Heart left ventricle (tissue), 16 donors: ENCODE results near the gene HGS. TPM values are rescaled to one million over a fixed set of nuclear protein-coding genes. Genes with fewer than 3 reads are reported as not detected.

Source experiments
- ATAC-seq, 4 donors: fragments of 200-7000 bp; cut with Tn5 transposase; one replicate each; pipeline ENCODE4 v1.9.1; 2020 to 2022; ENCODE audit warnings: moderate library complexity in 4 of 4, mild to moderate bottlenecking in 3 of 4, moderate number of reproducible peaks in 1 of 4
- DNase-seq, 5 donors: peaks; one replicate each; pipeline ENCODE4 v3.0.0-alpha.2; 2020
- H3K27ac ChIP-seq, 12 donors: fragments of 200-600 bp; sonication (generic) in 4 of 12; one replicate each; pipeline versions ENCODE4 v1.5.0 to v1.8.0; 2016 to 2022; ENCODE audit warnings: mild to moderate bottlenecking in 2 of 12
- H3K27me3 ChIP-seq, 9 donors: fragments of 200-600 bp; sonication (generic) in 2 of 9; one replicate each; pipeline versions ENCODE4 v1.5.1 to v1.8.0; 2016 to 2022; ENCODE audit warnings: mild to moderate bottlenecking in 3 of 9
- H3K36me3 ChIP-seq, 9 donors: fragments of 200-600 bp; sonication (generic) in 2 of 9; one replicate each; pipeline versions ENCODE4 v1.5.0 to v1.8.0; 2018 to 2022; ENCODE audit warnings: mild to moderate bottlenecking in 2 of 9
- H3K4me1 ChIP-seq, 12 donors: fragments of 200-600 bp; sonication (generic) in 4 of 12; one replicate each; pipeline versions ENCODE4 v1.5.0 to v1.8.0; 2016 to 2022; ENCODE audit warnings: mild to moderate bottlenecking in 3 of 12
- H3K4me3 ChIP-seq, 12 donors: fragments of 200-600 bp; sonication (generic) in 4 of 12; one replicate each; pipeline versions ENCODE4 v1.5.0 to v1.8.0; 2017 to 2022; ENCODE audit warnings: mild to moderate bottlenecking in 9 of 12, moderate library complexity in 4 of 12
- H3K9me3 ChIP-seq, 12 donors: fragments of 200-600 bp; sonication (generic) in 4 of 12; one replicate each; pipeline versions ENCODE4 v1.5.0 to v1.8.0; 2016 to 2022; ENCODE audit warnings: mild to moderate bottlenecking in 1 of 12
- CTCF ChIP-seq, 12 donors: fragments of 200-600 bp; sonication (generic) in 4 of 12; IDR thresholded peaks; one replicate each; pipeline versions ENCODE4 v1.5.0 to v1.8.0; 2018 to 2022; ENCODE audit warnings: antibody characterized with exemption in 12 of 12, mild to moderate bottlenecking in 5 of 12
- POLR2A ChIP-seq, 2 donors: fragments of 450-650 bp; IDR thresholded peaks; one replicate each; pipeline ENCODE4 v1.6.1; 2017; ENCODE audit warnings: antibody characterized with exemption in 2 of 2, mild to moderate bottlenecking in 2 of 2, moderate library complexity in 2 of 2
- WGBS, 4 donors: extraction: QIAGEN DNeasy Blood & Tissue Kit in 2 of 4; methylation state at CpG; one replicate each; pipeline versions ENCODE4 v1.1.5 to v1.1.7; 2013 to 2018; 5-methylcytosine and 5-hydroxymethylcytosine counted together
- intact Hi-C, 10 donors: fragments of 100-400 bp; cut with DNase I; formaldehyde crosslinking; loops; one replicate each; pipeline versions ENCODE4 v1.11.1 to v1.14.2; 2022
- polyA plus RNA-seq, 2 donors: library from polyadenylated mRNA; stranded (reverse); fragments of 200-250 nt; gene quantifications; one replicate each; pipeline ENCODE4 v1.2.3, GENCODE V29; 2013
- total RNA-seq, 9 donors: library from RNA; depleted of rRNA in 2 of 9; stranded (reverse); fragments of >200 nt in 2 of 9; fragmentation: NEBNext Ultra II Directional in 3 of 9; extraction: Animal tissue kit (Norgen Biotek cat#: 25700) in 3 of 9; gene quantifications; one replicate each; pipeline versions ENCODE4 v1.1.0 to v1.2.4, GENCODE V29; 2016 to 2023
- donor health status: ischemic (EF 13 %, LVEDD 7.1; RV severe dilation, severe dysfunction).
- donor health status: healthy with polysubstance abuse.
- donor health status: DM: no; HTN: yes; CAD: no.
- donor health status: DM: no; HTN: no; CAD: no.
- donor health status: ischemic (EF 25% LVEDD 6.9; RV normal size, moderate dysfunction).
- donor health status: ischemic (EF 25% LVEDD 5.7; RV mildly dilated, moderate dysfunction).
- donor health status: healthy.
- donor health status: DM: yes; HTN: yes; CAD: no.
- donor health status: ischemic (EF 35%, LVEDD 5.7; RV mildly dilated, moderate dysfunction).
- donor health status: nonischemic (EF 11% LVEDD 7.7; RV severe dilation, severe dysfunction).
- donor health status: DM: yes; HTN: yes; CAD: no.
- donor health status: PGD.
- donor health status: ischemic (EF 29% LVEDD 5.4; RV normal size, mild dysfunction).
- donor health status: nonischemic (EF 23%, LVEDD 6.1; RV moderate dilation, normal function).

Gene HGS
- total and polyA plus RNA-seq, 11 donors = 37.4 to 90.8 (median 44.7) TPM

GRCh38 chr17:81705518-81706231 is 21.9 kb downstream of the HGS start:
- 89 to 93% (median 91%) methylated on average over 29 to 30 of the region's 30 CpGs for WGBS, 4 donors
- H3K4me1 ChIP-seq = peaks cover 0 to 40% (median 32%) of the 10 kb centered on the region in 12 donors
- no peak for ATAC-seq
- H3K9me3 ChIP-seq = no peaks in the 10 kb centered on the region
- DNase-seq = no peak
- no peak overlapping the region for H3K27ac ChIP-seq
- no peak for TF ChIP-seq CTCF (IDR thresholded peaks at IDR 0.05)
- no peak for TF ChIP-seq POLR2A (IDR thresholded peaks at IDR 0.05)
- H3K4me3 ChIP-seq = no peak overlapping the region
- H3K27me3 ChIP-seq = no peaks in the 10 kb centered on the region
- H3K36me3 ChIP-seq = peaks cover 0 to 57% (median 47%) of the 10 kb centered on the region in 9 donors
- intact Hi-C loops = no loop called here

- WGBS, 4 donors = 89 to 95% (median 93%) methylated on average over 16 to 17 of the region's 17 CpGs
- H3K9me3 ChIP-seq = no peaks in the 10 kb centered on the region
- TF ChIP-seq CTCF (IDR thresholded peaks at IDR 0.05) (no peak), POLR2A (IDR thresholded peaks at IDR 0.05) (no peak)
- ATAC-seq = no peak
- no peaks in the 10 kb centered on the region for H3K27me3 ChIP-seq
- H3K36me3 ChIP-seq = peaks cover 0 to 51% (median 42%) of the 10 kb centered on the region in 9 donors
- H3K4me1 ChIP-seq = peaks cover 4 to 40% (median 32%) of the 10 kb centered on the region in 12 donors
- H3K4me3 ChIP-seq = no peak overlapping the region
- intact Hi-C loops = no loop called here
- no peak overlapping the region for H3K27ac ChIP-seq
- DNase-seq = no peak
Observed at GRCh38 chr17:81706232-81706611, 22.4 kb downstream of the HGS start.

- Histone ChIP-seq H3K27ac (no peak overlapping the region), H3K27me3 (no peaks in the 10 kb centered on the region), H3K9me3 (no peaks in the 10 kb centered on the region), H3K4me1 (peaks cover 6 to 39% (median 30%) of the 10 kb centered on the region in 12 donors), H3K36me3 (peaks cover 0 to 44% (median 36%) of the 10 kb centered on the region in 9 donors), H3K4me3 (no peak overlapping the region)
- ATAC-seq = no peak
- no peak for DNase-seq
- no peak for TF ChIP-seq POLR2A (IDR thresholded peaks at IDR 0.05)
- no peak for TF ChIP-seq CTCF (IDR thresholded peaks at IDR 0.05)
- 89 to 93% (median 92%) methylated on average over 26 to 54 of the region's 54 CpGs for WGBS, 4 donors
- intact Hi-C loops = no loop called here
Observed at GRCh38 chr17:81706757-81707624, 23.2 kb downstream of the HGS start.
